HCT116 (cell line): ENCODE results near the gene CBFA2T2. TPM values are rescaled to one million over a fixed set of nuclear protein-coding genes. Genes with fewer than 3 reads are reported as not detected.

Source experiments
- ATAC-seq: fragments of 200-7000 bp; cut with Tn5 transposase; 2 replicates; pipeline ENCODE4 v1.9.1; 2020; ENCODE audit warnings: mild to moderate bottlenecking, moderate library complexity
- BruUV-seq: library from RNA; stranded (reverse); fragments of 400-500 nt; replicated peaks from 2 replicates; lab custom pipeline; 2021; lab: Mats Ljungman, UMichigan
- CTCF ChIA-PET: fragments of 300-600 bp; sonication (Branson Sonifier 250); formaldehyde crosslinking; loops from one replicate; lab custom pipeline; 2021; ENCODE audit warnings: antibody characterized with exemption; lab: Charles Lee
- POLR2A ChIA-PET: fragments of 300-600, 350-600 bp; sonication (Branson Sonifier 250); formaldehyde crosslinking; loops from one replicate; lab custom pipeline; 2021; ENCODE audit warnings: antibody characterized with exemption; lab: Charles Lee
- RAD21 ChIA-PET, 2 experiments: fragments of 300-600 bp; sonication (Branson Sonifier 250); formaldehyde crosslinking; loops; one replicate each; lab custom pipeline; 2023; ENCODE audit warnings: low total read pairs in 2 of 2; ENCODE audit not compliant: uncharacterized antibody in 2 of 2, unreplicated experiment in 2 of 2, low non-redundant PET in 1 of 2; lab: Charles Lee
- DNase-seq: peaks from one replicate; pipeline ENCODE4 v3.0.0-alpha.2; 2010; ENCODE audit warnings: low read depth, low spot score
- H2AFZ ChIP-seq: fragments of 200-600 bp; shearing (Covaris generic), sonication (generic); 2 replicates; pipeline ENCODE4 v1.6.1; 2017; ENCODE audit warnings: low read depth, mixed run types, mixed read lengths, antibody characterized with exemption, low read length; ENCODE audit not compliant: poor library complexity, severe bottlenecking
- H3K27ac ChIP-seq: 2 replicates; pipeline ENCODE4 v1.5.1; 2012; ENCODE audit warnings: low read depth, low read length
- H3K27me3 ChIP-seq: fragments of 200-600 bp; sonication (generic); 2 replicates; pipeline ENCODE4 v1.6.1; 2016; ENCODE audit warnings: mixed run types, low read length, mixed read lengths; ENCODE audit not compliant: insufficient read depth
- H3K36me3 ChIP-seq, 2 experiments: fragments of 200-500 bp in 1 of 2; fragments of 200-600 bp in 1 of 2; sonication (Bioruptor generic) in 1 of 2; sonication (generic) in 1 of 2; 2 replicates each; pipeline versions ENCODE4 v1.5.1 to v1.6.1; 2014 to 2016; ENCODE audit warnings: low read length in 2 of 2, inconsistent platforms in 1 of 2, mixed read lengths in 1 of 2, mixed run types in 1 of 2; ENCODE audit not compliant: insufficient read depth in 2 of 2, control insufficient read depth in 1 of 2
- H3K4me1 ChIP-seq, 2 experiments: fragments of 200-600 bp in 1 of 2; sonication (generic) in 1 of 2; 2 replicates each; pipeline versions ENCODE4 v1.5.1 to v1.6.1; 2012 to 2017; ENCODE audit warnings: low read length in 2 of 2, inconsistent platforms in 1 of 2, mild to moderate bottlenecking in 1 of 2, mixed read lengths in 1 of 2, mixed run types in 1 of 2, moderate library complexity in 1 of 2; ENCODE audit not compliant: insufficient read depth in 2 of 2, control insufficient read depth in 1 of 2
- H3K4me2 ChIP-seq: fragments of 200-600 bp; sonication (generic); 2 replicates; pipeline ENCODE4 v1.6.1; 2017; ENCODE audit warnings: mixed run types, low read length, mixed read lengths
- H3K4me3 ChIP-seq, 2 experiments: fragments of 200-600 bp in 1 of 2; sonication (generic) in 1 of 2; replicated peaks in 1 of 2; 2 replicates each; pipeline ENCODE4 v1.5.1; 2011 to 2016; ENCODE audit warnings: low read length in 2 of 2, control low read depth in 1 of 2, low read depth in 1 of 2, mild to moderate bottlenecking in 1 of 2, mixed read lengths in 1 of 2, mixed run types in 1 of 2
- H3K79me2 ChIP-seq: fragments of 200-600 bp; sonication (generic); 2 replicates; pipeline ENCODE4 v1.6.1; 2017; ENCODE audit warnings: mild to moderate bottlenecking, mixed run types, low read length, moderate library complexity, mixed read lengths; ENCODE audit not compliant: insufficient read depth
- H3K9ac ChIP-seq: fragments of 200-600 bp; sonication (generic); 2 replicates; pipeline ENCODE4 v1.6.1; 2016; ENCODE audit warnings: low read length, mixed read lengths
- H3K9me2 ChIP-seq: fragments of 200-600 bp; sonication (generic), shearing (Covaris generic); 2 replicates; pipeline ENCODE4 v1.6.1; 2017; ENCODE audit warnings: mixed run types, mild to moderate bottlenecking, moderate library complexity; ENCODE audit not compliant: insufficient read depth
- H3K9me3 ChIP-seq, 2 experiments: fragments of 200-500 bp in 1 of 2; fragments of 200-600 bp in 1 of 2; sonication (Bioruptor generic) in 1 of 2; sonication (generic) in 1 of 2; 2 replicates each; pipeline ENCODE4 v1.6.1; 2014 to 2017; ENCODE audit warnings: low read length in 2 of 2, mixed read lengths in 2 of 2, inconsistent platforms in 1 of 2, low read depth in 1 of 2, mild to moderate bottlenecking in 1 of 2, mixed run types in 1 of 2, moderate library complexity in 1 of 2; ENCODE audit not compliant: control insufficient read depth in 1 of 2, insufficient read depth in 1 of 2
- H4K20me1 ChIP-seq: fragments of 200-600 bp; sonication (generic), shearing (Covaris generic); 2 replicates; pipeline ENCODE4 v1.6.1; 2017; ENCODE audit warnings: mixed run types, mild to moderate bottlenecking, moderate library complexity; ENCODE audit not compliant: insufficient read depth
- EZH2 ChIP-seq: fragments of 200-600 bp; sonication (generic); IDR thresholded peaks from 2 replicates; pipeline ENCODE4 v1.6.1; 2017; ENCODE audit warnings: antibody characterized with exemption, mixed run types
- FOSL1 ChIP-seq: IDR thresholded peaks from 2 replicates; pipeline ENCODE4 v1.6.1; 2012; ENCODE audit warnings: low read depth
- POLR2AphosphoS5 ChIP-seq: IDR thresholded peaks from 2 replicates; pipeline ENCODE4 v1.6.1; 2011; ENCODE audit warnings: mild to moderate bottlenecking, low read depth, low read length, moderate library complexity
- REST ChIP-seq: IDR thresholded peaks from 2 replicates; pipeline ENCODE4 v1.6.1; 2012; ENCODE audit warnings: low read depth
- SP1 ChIP-seq: IDR thresholded peaks from 2 replicates; pipeline ENCODE4 v1.6.1; 2012; ENCODE audit warnings: low read depth
- SRF ChIP-seq: IDR thresholded peaks from 2 replicates; pipeline ENCODE4 v1.6.1; 2012; ENCODE audit warnings: low read depth
- ZNF274 ChIP-seq: fragments of 200-500 bp; sonication (Bioruptor generic); IDR thresholded peaks from 2 replicates; pipeline ENCODE4 v1.6.1; 2014; ENCODE audit warnings: mild to moderate bottlenecking, low read depth, low read length, inconsistent platforms
- intact Hi-C: fragments of 100-400 bp; cut with micrococcal nuclease; formaldehyde crosslinking; loops from 2 replicates; pipeline ENCODE4 v1.10.0; 2022
- total RNA-seq: library from RNA; stranded (reverse); gene quantifications from one replicate; pipeline ENCODE4 v1.2.1, GENCODE V29; 2021; ENCODE audit not compliant: unreplicated experiment
- TF ChIP-seq, protein P1 (sequence below), 3 experiments: fragments of 200-600 bp in 1 of 3; sonication (generic) in 1 of 3; IDR thresholded peaks in 2 of 3; conservative IDR thresholded peaks in 1 of 3; 2 replicates each; pipeline ENCODE4 v1.5.1; 2012 to 2017; ENCODE audit warnings: low read depth in 2 of 3, low read length in 2 of 3, antibody characterized with exemption in 1 of 3, borderline replicate concordance in 1 of 3, control low read depth in 1 of 3, mild to moderate bottlenecking in 1 of 3, mixed read lengths in 1 of 3, mixed run types in 1 of 3, moderate library complexity in 1 of 3; ENCODE audit not compliant: insufficient read depth in 1 of 3
- TF ChIP-seq, protein P2 (sequence below): IDR thresholded peaks from 2 replicates; pipeline ENCODE4 v1.6.1; 2012

CBFA2T2 gene
- total RNA-seq, 1 experiment from 2014 or later, result 8.0 TPM

DNA sequence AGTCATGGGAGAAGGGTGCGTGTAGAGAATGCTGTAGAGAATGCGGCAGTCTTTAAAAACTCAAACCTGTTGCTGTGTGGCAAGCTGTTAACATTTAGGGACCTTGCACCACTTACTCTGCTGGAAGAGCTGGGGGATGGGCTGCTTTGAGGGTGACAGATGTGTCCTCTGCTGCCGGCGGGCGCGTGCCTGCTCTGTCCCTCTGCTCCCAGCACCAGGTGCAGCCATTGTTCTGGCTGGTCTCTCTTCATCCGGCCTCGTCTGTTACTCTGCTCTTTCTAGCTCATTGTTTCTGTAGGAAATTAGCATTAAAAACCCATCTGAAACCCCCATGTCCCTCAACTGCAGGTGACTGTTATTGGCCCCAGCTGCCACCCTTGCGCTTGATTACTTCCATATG is 78.5 kb downstream of the CBFA2T2 start:
- Histone ChIP-seq H3K36me3 (no peaks in the 10 kb centered on the region), H2AFZ (no peak overlapping the region), H3K27ac (no peak overlapping the region), H3K79me2 (no peaks in the 10 kb centered on the region; the same call in 1 of the 2 replicates), H3K9me2 (no peaks in the 10 kb centered on the region), H3K9me3 (no peaks in the 10 kb centered on the region), H3K9ac (no peak overlapping the region), H4K20me1 (no peaks in the 10 kb centered on the region), H3K4me2 (no peak overlapping the region), H3K4me1 (peaks cover 5 to 6% of the 10 kb centered on the region in 2 experiments; a peak in 2 of 4 replicates), H3K4me3 (no peak overlapping the region), H3K27me3 (no peaks in the 10 kb centered on the region)
- intact Hi-C loops, result no loop called here
- BruUV-seq, result no TSS peak
- RAD21 ChIA-PET, result no interaction called here
- ATAC-seq (no peak), DNase-seq (no peak)
- CTCF ChIA-PET, result no interaction called here
- POLR2A ChIA-PET, result no interaction called here
- TF ChIP-seq, protein P1, sequence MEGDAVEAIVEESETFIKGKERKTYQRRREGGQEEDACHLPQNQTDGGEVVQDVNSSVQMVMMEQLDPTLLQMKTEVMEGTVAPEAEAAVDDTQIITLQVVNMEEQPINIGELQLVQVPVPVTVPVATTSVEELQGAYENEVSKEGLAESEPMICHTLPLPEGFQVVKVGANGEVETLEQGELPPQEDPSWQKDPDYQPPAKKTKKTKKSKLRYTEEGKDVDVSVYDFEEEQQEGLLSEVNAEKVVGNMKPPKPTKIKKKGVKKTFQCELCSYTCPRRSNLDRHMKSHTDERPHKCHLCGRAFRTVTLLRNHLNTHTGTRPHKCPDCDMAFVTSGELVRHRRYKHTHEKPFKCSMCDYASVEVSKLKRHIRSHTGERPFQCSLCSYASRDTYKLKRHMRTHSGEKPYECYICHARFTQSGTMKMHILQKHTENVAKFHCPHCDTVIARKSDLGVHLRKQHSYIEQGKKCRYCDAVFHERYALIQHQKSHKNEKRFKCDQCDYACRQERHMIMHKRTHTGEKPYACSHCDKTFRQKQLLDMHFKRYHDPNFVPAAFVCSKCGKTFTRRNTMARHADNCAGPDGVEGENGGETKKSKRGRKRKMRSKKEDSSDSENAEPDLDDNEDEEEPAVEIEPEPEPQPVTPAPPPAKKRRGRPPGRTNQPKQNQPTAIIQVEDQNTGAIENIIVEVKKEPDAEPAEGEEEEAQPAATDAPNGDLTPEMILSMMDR (IDR thresholded peaks at IDR 0.05 in 2 of 3, conservative IDR thresholded peaks at IDR 0.05 in 1 of 3; ENCODE audit: borderline replicate concordance in 1 of 3, insufficient read depth in 1 of 3, low read depth in 2 of 3, low read length in 2 of 3), result no peak

GRCh38 chr20:33568868-33569801 is 79.2 kb downstream of the CBFA2T2 start:
- Histone ChIP-seq H3K36me3 (no peaks in the 10 kb centered on the region), H3K9me2 (no peaks in the 10 kb centered on the region), H3K27me3 (no peaks in the 10 kb centered on the region), H3K27ac (no peak overlapping the region), H2AFZ (no peak overlapping the region), H3K4me2 (no peak overlapping the region), H3K9ac (no peak overlapping the region), H3K9me3 (no peaks in the 10 kb centered on the region), H3K79me2 (no peaks in the 10 kb centered on the region; the same call in 1 of the 2 replicates), H3K4me3 (no peak overlapping the region), H3K4me1 (peaks cover 5 to 6% of the 10 kb centered on the region in 2 experiments; a peak in 2 of 4 replicates), H4K20me1 (no peaks in the 10 kb centered on the region)
- RAD21 ChIA-PET, result no interaction called here
- intact Hi-C loops, result no loop called here
- POLR2A ChIA-PET, result no interaction called here
- CTCF ChIA-PET, result no interaction called here
- no peak for DNase-seq
- no TSS peak for BruUV-seq
- ATAC-seq, result no peak
- TF ChIP-seq, protein P1 (IDR thresholded peaks at IDR 0.05 in 2 of 3, conservative IDR thresholded peaks at IDR 0.05 in 1 of 3; ENCODE audit: borderline replicate concordance in 1 of 3, insufficient read depth in 1 of 3, low read depth in 2 of 3, low read length in 2 of 3), result no peak
- TF ChIP-seq, protein P2, sequence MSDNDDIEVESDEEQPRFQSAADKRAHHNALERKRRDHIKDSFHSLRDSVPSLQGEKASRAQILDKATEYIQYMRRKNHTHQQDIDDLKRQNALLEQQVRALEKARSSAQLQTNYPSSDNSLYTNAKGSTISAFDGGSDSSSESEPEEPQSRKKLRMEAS, result no peak
- TF ChIP-seq POLR2AphosphoS5 (no peak), ZNF274 (no peak), REST (no peak), SRF (no peak), FOSL1 (no peak), SP1 (no peak), EZH2 (no peak)
